Activated CD4-positive, alpha-beta T cell treated with anti-CD3 and anti-CD28 coated beads for 48 hours (primary cell): ENCODE data around the gene CD2AP.
A peak's percentile ranks its signal among the peaks of the same experiment; 100 is the strongest.
"Not testable (repeated sequence)": the region's sequence is repeated elsewhere in the genome, so short reads cannot be mapped to it uniquely, and the experiment has no call there.

ENCODE experiments used
- DNase-seq: peaks from one replicate; pipeline ENCODE4 v3.0.0-alpha.2; 2020

Gene CD2AP

GRCh38 chr6:47647626-47648025 is 170.0 kb downstream of the CD2AP start:
- DNase-seq = not testable (repeated sequence)

DNA sequence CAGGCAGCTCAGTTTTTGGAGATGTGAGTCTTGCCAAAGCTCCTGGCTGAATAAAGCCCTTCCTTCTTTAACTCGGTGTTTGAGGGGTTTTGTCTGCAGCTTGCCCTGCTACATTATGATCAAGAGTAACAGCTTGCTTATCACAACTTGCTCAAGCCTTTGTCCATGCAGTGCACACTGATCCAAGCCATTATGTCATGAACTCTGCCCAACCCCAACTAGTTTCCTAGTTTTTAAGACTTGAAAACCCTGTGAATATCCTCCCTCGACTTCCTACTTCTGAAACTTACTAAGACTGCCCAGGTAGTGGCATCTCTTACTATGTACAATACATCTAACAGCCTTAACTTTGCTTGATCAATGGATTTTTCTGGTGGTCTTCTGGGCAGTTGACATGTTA is 170.4 kb downstream of the CD2AP start:
- DNase-seq = no peak

DNA sequence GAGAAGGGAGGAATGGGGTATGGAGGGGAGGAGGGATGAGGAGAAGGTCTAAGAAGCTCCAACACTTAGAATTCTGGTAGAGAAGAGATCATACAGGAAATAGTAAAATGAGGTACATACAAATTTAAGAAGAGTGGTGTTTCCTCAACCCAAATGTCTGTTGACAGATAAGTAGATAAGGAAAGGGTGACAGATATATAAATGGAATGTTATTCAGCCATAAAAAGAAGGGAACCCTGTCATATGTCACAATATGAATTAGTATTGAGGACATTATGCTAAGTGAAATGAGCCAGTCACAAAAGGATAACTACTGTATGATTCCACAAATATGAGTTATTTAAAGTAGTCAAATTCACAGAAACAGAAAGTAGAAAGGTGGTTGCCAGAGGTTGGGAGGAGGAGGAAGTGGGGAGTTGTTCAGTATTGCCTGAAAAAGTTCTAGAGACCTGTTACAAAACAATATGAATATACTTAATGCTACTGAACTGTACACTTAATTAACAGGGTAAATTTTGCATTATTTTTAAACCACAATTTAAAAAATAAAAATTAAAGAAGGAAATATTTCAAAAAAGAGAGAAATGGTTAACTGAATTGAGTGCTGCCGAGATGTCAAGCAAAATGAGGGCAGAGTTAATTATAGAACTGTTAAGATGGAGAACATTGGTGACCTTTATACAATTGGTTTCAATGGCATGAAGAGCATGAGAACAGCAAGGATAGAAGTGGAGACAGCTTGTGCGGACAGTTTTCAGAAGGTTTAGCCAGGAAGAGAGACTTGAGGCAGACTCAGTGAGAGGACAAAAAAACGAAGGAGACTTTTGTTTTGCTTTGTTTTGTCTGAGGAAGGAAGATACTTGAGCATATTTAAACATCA is 173.2 kb downstream of the CD2AP start:
- no peak for DNase-seq

DNA sequence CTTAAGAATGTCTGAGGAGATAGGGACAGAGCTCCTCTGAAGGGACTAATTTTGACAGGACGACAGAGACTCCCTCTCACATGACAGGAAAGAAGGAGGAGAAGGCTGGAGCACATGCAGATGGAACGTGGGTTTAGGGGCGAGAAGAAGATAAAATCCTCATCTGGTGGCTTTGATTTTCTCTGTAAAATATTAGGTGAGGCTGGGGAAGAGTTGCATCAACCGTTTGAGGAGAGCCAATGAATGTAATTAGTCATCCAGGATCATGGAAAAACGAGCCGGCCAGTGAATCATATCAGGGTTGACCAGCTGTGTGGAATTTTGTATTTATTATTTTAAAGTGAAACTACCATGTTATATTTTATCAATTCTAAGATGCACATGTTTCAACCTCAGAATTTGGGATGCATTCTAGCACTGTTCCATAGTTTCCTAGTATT is 173.9 kb downstream of the CD2AP start:
- DNase-seq = no peak

DNA sequence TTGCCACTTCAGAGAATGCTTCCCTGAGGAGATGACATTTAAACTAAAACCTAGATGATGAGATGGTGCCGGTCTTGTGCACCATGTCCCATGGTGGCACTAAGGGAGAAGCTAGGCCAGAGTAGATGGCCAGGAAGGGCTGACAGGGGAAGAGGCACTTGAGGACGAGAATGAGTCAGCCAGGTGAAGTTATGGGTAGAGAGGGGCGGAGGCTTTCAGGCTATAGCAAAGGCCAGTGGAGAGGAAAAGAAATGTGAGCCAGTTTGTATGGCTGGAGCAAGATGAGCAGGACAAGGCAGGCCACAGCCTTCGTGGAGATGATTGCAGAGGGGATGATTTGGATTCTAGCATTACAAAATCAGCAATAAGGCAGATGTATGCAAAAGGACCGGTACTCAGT is 176.1 kb downstream of the CD2AP start:
- DNase-seq = no peak

DNA sequence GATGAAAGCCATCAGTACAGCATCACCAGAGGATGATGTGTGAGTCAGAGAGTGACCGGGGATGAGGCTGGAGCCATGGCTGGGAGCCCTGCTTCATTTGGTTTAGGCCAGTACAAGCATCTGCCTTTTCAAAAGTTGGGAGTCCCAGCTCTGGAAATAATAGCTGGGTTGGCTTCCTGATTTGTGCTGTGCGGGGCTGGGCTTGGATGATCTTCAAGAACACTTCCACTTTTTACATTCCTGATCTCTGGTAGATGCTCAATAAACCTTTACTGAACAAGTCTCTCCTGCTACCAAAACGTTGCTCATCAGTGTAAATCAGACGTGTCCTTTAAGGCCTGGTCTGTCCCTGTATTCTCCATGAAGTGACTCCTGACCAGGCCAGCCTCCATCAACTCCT is 176.7 kb downstream of the CD2AP start:
- DNase-seq = no peak

- peak; percentile 60 for DNase-seq
These were observed 178.4 kb downstream of the CD2AP start for GRCh38 chr6:47655719-47656595.

DNA sequence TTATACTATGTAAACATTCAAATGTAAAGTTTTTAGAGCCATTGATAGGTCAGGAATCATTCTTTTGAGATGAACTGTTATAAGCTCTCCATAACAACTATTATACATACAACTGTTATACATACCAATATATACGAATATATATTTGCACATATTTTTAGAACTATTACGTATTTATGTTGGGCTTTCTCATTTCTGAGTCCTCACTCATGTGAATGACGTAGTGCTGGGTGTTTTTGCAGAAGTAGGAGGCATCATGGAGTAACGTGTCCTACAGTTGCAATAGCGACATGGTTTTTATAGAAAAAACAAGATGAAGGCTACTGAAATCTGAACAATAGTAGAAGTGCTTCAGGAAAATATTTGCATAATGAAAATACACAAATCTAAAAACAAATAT is 184.4 kb downstream of the CD2AP start:
- no peak for DNase-seq

DNA sequence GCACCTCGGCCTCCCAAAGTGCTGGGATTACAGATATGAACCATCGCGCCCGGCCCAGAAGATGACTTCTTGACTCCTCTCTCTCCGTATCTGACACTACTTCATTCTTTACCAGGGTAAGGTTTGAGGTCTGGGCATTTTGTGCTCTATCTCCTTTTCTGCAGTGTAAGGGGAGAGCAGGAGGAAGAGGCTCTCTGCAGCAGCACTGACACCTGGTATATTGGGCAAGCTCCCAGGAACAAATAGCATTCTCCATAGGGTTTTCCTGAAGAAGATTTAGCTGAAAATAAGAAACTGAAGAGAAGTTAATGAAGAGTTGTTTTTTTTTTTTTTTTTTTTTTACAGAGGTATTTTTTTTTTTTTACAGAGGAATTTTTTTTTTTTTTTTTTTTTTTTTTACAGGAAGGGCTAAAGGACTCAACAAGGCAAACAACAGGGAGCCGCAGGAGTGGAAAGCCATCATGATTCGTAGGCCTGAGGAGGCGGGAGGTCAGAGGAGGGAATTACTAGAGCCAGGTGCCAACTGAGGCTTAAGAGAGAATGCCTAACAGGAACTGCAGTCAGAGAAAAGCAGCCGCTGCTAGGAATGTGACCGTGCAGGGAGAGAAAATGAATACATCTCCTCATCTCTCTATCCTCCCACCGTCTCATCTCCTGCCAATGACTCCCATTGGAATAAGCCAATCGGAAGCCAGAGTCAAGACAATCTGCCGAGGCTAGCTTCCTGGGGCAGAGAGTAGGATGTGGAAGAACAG is 186.1 kb downstream of the CD2AP start:
- DNase-seq = no peak

DNA sequence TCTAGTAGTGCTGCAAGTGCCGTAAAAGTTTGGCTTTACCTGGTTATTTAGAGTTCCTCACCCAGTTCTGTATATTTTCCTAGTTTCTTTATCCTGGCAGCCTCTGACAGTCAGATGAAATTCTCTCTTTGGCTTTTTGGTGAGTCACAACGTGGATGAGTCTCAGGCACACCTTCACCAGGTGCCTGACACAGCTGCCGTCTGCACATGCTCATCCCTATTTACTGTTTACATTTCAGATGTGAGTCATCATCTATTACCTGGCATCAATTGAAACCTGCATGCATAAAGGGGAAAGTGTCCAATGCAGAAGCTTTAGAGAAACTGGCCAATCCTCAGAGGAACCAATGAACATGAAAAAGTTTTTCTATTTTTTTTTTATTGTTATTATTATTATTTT is 187.5 kb downstream of the CD2AP start:
- no peak for DNase-seq

DNA sequence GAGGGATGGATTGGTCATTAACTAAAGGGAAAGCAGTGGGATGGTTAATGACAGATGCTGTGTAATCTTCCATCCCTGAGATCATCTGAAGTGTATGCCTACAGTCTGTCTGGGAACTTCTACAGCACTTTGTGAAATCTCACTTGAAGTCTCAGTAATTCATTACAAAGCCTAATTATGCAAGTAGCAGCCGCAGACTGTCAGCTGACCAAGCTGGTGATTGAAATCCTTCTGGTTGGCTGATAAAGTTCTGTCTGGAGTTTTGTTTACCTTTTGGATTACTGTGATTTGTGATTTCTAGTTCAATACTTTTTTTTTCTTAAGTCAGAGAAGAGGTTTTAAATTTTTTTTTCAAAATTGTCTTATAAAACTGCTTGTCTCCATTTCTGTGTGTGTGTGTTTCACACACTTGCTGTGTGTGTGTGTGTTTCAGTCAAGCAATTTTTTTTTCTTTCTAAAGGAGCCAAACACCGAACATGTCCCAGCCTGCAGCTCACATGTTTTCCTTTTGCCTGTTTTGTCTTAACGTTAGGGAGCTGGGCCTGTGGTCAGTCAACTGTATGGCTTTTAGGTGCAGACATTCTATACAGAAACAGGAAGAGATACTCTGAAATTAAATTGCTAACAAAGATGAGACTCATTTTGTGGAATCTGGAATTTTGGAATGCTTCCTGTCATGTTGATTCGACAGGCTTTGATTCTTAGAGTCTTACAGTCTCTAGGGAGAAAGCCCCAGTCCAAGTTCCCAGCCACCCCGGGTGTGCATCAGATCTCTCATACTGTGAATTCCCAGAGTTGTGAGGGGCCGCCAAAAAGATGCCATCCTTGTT is 192.3 kb downstream of the CD2AP start:
- DNase-seq = no peak

- no peak for DNase-seq
These were observed 193.3 kb downstream of the CD2AP start for GRCh38 chr6:47670851-47671250.

GRCh38 chr6:47671777-47672176 is 194.2 kb downstream of the CD2AP start:
- DNase-seq = no peak

- DNase-seq = no peak
These were observed 195.2 kb downstream of the CD2AP start for GRCh38 chr6:47672816-47673215.

DNA sequence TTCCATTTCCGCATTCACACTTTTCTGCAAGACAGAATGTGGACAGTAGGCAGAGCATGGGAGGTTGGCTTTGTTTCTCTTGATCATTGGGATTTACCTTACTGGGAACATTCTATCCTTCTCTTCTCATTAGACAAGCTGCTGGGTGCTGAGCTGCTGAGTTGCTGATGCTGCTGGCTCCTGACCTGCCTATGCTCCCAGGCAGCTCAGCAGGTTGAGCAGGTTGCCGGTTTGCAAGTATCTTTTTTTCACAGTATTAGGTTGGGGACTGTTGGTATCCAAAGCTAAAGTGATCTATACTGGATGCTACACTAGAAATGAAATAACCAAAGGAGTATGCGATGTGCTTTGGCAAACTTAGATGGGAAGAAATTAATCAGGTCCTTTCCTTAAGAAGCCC is 197.1 kb downstream of the CD2AP start:
- DNase-seq = no peak
